NOMO-1 (cell line): ENCODE measurements around the gene ACBD5.
A peak's percentile ranks its signal among the peaks of the same experiment; 100 is the strongest.

ENCODE experiments used
- DNase-seq, 2 experiments: peaks; one replicate each; lab custom pipeline; 2025; ENCODE audit not compliant: unreplicated experiment in 2 of 2; lab: John Stamatoyannopoulos, UW

The ACBD5 gene

GRCh38 chr10:27155066-27155754, 85.4 kb downstream of the ACBD5 start, which contains the start of gene MASTL:
TSS of gene MASTL (plus strand) at chr10:27155352. CDS start at chr10:27155427, 75 bp downstream.
- DNase-seq = peak; percentile 84

DNA sequence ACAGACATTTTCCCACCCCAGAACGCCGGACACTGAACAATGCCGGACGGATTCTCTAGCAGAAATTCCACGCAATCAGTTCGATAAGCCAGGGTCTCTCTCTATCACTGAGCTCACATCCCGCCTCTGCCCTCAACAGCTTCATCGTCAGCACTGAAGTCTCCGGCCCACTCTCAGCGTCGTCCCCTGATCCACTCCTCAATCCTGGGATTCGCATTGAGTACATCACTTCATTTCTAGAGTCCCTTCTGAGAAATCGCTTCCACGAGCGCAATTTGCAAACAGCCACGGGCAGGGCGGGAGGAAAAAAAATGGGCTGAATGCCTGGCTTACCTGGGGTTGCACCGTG, 86.8 kb downstream of the ACBD5 start:
- peak in 1 of 2 experiments; percentile 57 for DNase-seq

DNA sequence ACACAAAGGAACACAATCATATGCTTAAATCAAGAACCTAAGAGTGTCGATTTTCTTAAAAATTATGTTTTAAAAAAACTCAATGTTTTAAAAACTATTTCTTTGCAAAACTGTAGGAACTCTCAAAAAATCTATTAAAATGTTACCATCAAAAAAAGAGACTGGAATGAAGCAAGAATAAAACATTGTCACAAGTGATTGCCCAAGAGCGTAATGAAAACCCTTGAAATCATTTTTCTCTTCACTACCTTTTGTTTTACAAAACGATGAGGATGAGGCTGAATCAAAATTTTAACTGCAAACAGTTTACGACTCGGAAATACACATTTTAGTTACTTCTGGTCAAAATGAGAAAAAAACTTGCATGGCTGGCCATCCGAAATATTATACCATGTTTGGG, 87.3 kb downstream of the ACBD5 start:
- DNase-seq = no peak

DNA sequence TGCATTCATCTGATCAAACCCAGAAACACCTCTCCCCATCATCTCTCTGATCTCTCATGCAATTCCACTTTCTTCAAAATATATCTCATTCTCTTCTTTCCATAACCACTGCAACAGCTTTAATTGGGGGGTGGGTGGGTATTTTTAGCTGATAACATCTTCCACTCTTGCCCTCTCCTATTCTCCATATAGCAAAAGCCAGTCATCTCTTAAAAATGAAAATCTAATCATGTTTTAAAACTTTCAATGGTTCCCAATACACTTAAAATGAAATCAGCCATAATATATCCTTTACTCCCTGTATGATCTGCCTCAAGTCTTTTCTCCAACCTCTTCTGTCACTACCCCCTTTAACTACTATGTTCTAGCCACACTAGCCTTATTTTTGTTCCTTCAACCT, 87.9 kb downstream of the ACBD5 start:
- DNase-seq = no peak

GRCh38 chr10:27150261-27150660, 90.3 kb downstream of the ACBD5 start:
- no peak for DNase-seq

- DNase-seq = no peak
Observed at GRCh38 chr10:27147701-27148100, 92.9 kb downstream of the ACBD5 start.

DNA sequence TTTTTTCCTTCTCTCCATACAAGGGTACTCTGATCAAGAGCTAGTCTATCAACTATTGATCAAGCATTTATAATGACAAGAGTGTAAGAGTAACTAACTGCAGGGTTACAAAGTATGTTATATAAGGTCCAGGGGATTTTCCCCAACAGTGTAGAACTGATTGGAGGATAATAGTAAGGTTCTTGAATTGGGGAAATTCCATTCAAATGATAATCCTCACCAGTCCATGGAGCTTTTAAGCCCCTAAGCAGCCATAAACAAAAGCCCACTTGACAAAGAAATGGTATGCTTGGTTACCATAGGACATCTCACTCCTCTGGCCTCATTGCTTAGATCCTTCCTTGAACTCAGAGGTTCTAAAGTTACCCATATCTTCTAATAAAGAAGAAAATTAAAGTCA, 94.7 kb downstream of the ACBD5 start:
- DNase-seq = no peak
